Left ventricle myocardium inferior (tissue), 1 donor: ENCODE data around the gene CEP20. TPM values are rescaled to one million over a fixed set of nuclear protein-coding genes. Genes with fewer than 3 reads are reported as not detected.
"Not testable (repeated sequence)": the region's sequence is repeated elsewhere in the genome, so short reads cannot be mapped to it uniquely, and the experiment has no call there.

Experiments used
- DNase-seq: peaks from one replicate; pipeline ENCODE4 v3.0.0-alpha.2; 2020
- H3K27ac ChIP-seq: fragments of 200-600 bp; replicated peaks from 2 replicates; pipeline ENCODE4 v1.8.0; 2021
- H3K27me3 ChIP-seq: fragments of 200-600 bp; 2 replicates; pipeline ENCODE4 v1.8.0; 2021; ENCODE audit warnings: low read depth
- H3K36me3 ChIP-seq: fragments of 200-600 bp; 2 replicates; pipeline ENCODE4 v1.8.0; 2021
- H3K4me1 ChIP-seq: fragments of 200-600 bp; 2 replicates; pipeline ENCODE4 v1.8.0; 2021
- H3K4me3 ChIP-seq: fragments of 200-600 bp; 2 replicates; pipeline ENCODE4 v1.8.0; 2021; ENCODE audit warnings: mild to moderate bottlenecking, moderate library complexity
- H3K9me3 ChIP-seq: fragments of 200-600 bp; replicated peaks from 2 replicates; pipeline ENCODE4 v1.8.0; 2021
- intact Hi-C: fragments of 100-400 bp; cut with micrococcal nuclease; formaldehyde crosslinking; loops from one replicate; pipeline ENCODE4 v1.11.0; 2022
- total RNA-seq: library from RNA; stranded (reverse); fragmentation: NEBNext Ultra II Directional; extraction: Animal tissue kit (Norgen Biotek cat#: 25700); gene quantifications from one replicate; pipeline ENCODE4 v1.2.1, GENCODE V29; 2021
- TF ChIP-seq, protein P1 (sequence below): fragments of 200-600 bp; IDR thresholded peaks from 2 replicates; pipeline ENCODE4 v1.8.0; 2021; ENCODE audit warnings: antibody characterized with exemption, mild to moderate bottlenecking, borderline replicate concordance
- donor health status: DM: no; HTN: yes; CAD: no; lungs with severe emphysema.

The CEP20 gene
- total RNA-seq, 1 donor from 2014 or later = 30.7 TPM

DNA sequence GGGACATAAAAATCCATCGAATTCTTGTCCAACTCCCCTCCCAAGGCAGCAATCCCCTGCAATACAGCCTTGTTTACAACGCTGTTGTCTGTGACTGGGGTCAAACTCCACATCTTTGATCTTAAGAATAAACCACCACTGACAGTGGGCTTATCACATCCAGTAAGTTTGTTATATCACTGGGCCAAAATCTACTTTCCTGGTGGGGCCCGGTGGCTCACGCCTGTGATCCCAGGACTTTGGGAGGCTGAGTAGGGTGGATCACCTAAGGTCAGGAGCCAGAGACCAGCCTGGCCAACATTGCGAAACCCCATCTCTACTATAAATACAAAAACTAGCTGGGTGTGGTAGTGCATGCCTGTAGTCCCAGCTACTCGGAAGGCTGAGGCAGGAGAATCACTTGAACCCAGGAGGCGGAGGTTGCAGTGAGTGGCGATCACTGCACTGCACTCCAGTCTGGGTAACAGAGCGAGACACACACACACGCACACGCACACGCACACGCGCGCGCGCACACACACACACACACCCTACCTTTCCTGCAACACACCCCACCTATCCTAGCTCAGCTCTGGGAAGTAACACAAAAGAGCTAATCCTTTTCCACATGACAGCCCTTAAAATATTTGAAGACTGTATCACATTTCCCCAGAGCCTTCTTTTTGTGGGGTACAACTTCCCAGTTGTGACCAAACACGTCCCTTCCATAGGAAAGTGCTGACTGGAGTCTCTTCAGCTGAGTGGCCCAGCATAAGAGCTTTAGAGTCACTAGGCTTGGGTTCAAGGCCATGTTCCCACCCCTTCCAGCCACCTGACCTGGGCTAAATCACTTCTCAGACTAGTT lies 40.1 kb upstream of the CEP20 start:
- Histone ChIP-seq H3K27ac (no peak overlapping the region), H3K4me1 (no peaks in the 10 kb centered on the region), H3K27me3 (no peaks in the 10 kb centered on the region), H3K9me3 (no peaks in the 10 kb centered on the region), H3K36me3 (no peaks in the 10 kb centered on the region), H3K4me3 (no peak overlapping the region)
- DNase-seq = no peak
- TF ChIP-seq, protein P1, sequence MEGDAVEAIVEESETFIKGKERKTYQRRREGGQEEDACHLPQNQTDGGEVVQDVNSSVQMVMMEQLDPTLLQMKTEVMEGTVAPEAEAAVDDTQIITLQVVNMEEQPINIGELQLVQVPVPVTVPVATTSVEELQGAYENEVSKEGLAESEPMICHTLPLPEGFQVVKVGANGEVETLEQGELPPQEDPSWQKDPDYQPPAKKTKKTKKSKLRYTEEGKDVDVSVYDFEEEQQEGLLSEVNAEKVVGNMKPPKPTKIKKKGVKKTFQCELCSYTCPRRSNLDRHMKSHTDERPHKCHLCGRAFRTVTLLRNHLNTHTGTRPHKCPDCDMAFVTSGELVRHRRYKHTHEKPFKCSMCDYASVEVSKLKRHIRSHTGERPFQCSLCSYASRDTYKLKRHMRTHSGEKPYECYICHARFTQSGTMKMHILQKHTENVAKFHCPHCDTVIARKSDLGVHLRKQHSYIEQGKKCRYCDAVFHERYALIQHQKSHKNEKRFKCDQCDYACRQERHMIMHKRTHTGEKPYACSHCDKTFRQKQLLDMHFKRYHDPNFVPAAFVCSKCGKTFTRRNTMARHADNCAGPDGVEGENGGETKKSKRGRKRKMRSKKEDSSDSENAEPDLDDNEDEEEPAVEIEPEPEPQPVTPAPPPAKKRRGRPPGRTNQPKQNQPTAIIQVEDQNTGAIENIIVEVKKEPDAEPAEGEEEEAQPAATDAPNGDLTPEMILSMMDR = no peak
- intact Hi-C loops = no loop called here

DNA sequence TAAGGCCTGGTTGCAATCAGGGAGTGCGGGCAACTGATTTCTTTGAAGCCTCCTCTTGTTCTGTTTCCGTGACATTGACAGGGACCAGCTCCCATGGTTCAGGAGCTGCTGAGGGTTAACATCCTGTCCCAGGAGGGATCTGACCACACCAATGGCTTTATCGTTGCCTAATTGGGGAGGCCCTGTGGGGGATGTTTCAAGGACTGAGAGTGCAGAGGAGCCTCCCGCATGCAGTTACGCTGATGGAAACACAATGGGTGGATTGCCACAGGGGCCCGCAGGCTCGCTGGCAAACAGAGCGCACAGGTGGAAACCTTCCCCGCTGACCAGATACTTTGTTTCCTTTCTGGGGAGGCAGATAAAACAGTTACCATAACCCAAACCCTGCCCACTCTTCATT lies 37.2 kb upstream of the CEP20 start:
- intact Hi-C loops = no loop called here
- no peaks in the 10 kb centered on the region for H3K4me1 ChIP-seq
- H3K27me3 ChIP-seq = no peaks in the 10 kb centered on the region
- TF ChIP-seq, protein P1 = no peak
- H3K9me3 ChIP-seq = no peaks in the 10 kb centered on the region
- H3K27ac ChIP-seq = no peak overlapping the region
- DNase-seq = no peak
- no peaks in the 10 kb centered on the region for H3K36me3 ChIP-seq
- no peak overlapping the region for H3K4me3 ChIP-seq

DNA sequence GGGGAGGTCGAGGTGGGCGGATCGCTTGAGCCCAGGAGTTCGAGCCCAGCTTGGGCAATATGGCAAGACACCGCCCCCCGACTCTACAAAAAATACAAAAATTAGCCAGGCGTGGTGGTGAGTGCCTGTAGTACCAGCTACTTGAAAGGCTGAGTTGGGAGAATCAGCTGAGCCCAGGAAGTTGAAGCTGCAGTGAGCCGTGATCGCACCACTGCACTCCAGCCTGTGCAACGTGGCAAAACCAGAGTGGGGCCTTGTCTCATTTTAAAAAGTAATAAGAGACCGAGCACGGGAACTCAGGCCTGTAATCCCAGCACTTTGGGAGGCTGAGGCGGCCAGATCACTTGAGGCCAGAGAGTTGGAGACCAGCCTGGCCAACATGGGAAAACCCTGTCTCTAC lies 36.6 kb upstream of the CEP20 start:
- Histone ChIP-seq H3K27me3 (no peaks in the 10 kb centered on the region), H3K4me1 (no peaks in the 10 kb centered on the region), H3K27ac (no peak overlapping the region), H3K4me3 (no peak overlapping the region), H3K36me3 (no peaks in the 10 kb centered on the region), H3K9me3 (no peaks in the 10 kb centered on the region)
- intact Hi-C loops = no loop called here
- TF ChIP-seq, protein P1 = no peak
- no peak for DNase-seq

DNA sequence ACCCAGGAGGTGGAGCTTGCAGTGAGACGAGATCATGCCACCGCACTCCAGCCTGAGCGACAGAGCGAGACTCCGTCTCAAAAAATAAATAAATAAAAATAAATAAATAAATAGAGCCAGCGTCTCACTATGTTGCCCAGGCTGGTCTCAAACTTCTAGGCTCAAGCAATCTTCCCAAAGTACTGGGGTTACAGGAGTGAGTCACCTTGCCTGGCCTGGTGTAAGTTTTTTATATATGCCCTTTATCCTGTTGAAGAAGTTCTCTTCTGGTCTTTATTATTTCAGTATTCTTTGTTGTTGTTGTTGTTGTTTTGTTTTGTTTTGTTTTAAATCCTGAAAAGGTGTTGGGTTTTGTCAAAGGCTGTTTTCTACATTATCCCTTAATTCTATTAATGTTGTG lies 30.9 kb upstream of the CEP20 start:
- Histone ChIP-seq H3K4me3 (no peak overlapping the region), H3K4me1 (no peaks in the 10 kb centered on the region), H3K36me3 (no peaks in the 10 kb centered on the region), H3K27ac (no peak overlapping the region), H3K27me3 (no peaks in the 10 kb centered on the region), H3K9me3 (peaks cover 5% of the 10 kb centered on the region)
- intact Hi-C loops = no loop called here
- no peak for DNase-seq
- TF ChIP-seq, protein P1 = no peak

DNA sequence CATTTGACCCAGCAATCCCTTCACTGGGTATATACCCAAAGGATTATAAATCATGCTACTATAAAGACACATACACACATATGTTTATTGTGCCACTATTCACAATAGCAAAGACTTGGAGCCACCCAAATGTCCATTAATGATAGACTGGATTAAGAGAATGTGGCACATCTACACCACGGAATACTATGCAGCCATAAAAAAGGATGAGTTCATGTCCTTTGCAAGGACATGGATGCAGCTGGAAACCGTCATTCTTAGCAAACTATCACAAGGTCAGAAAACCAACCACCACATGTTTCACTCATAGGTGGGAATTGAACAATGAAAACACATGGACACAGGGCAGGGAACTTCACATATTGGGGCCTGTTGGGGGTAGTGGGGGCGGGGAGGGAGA lies 29.9 kb upstream of the CEP20 start:
- H3K27ac ChIP-seq, H3K9me3 ChIP-seq, H3K4me3 ChIP-seq, H3K27me3 ChIP-seq, H3K36me3 ChIP-seq, DNase-seq, H3K4me1 ChIP-seq, intact Hi-C loops: not testable (repeated sequence)

DNA sequence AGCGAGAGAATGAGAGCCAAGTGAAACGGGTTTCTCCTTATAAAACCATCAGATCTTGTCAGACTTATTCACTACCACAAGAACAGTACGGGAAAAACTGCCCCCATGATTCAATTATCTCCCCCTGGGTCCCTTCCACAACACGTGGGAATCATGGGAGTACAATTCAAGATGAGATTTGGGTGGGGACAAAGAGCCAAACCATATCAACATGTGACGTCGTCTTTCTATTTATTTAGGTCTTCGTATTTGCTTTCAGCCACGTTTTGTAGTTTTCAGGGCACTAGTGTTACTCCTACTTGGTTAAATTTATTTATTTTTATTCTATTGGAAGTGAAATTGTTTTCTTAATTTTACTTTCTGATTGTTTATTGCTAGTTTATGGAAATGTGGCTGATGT lies 27.9 kb upstream of the CEP20 start:
- no peaks in the 10 kb centered on the region for H3K36me3 ChIP-seq
- peaks cover 5% of the 10 kb centered on the region for H3K9me3 ChIP-seq
- no peaks in the 10 kb centered on the region for H3K27me3 ChIP-seq
- no peak for DNase-seq
- no peak overlapping the region for H3K27ac ChIP-seq
- H3K4me1 ChIP-seq = no peaks in the 10 kb centered on the region
- no peak overlapping the region for H3K4me3 ChIP-seq
- TF ChIP-seq, protein P1 = no peak
- intact Hi-C loops = no loop called here
